ENCODE data around the gene ISCU.

- TF ChIP-seq HDAC6 (IDR thresholded peaks at IDR 0.05; ENCODE audit: low read depth, low read length) (no peak), KDM1A (IDR thresholded peaks at IDR 0.05) (no peak), YY1 (IDR thresholded peaks at IDR 0.05; ENCODE audit: borderline replicate concordance in 1 of 3, control insufficient read depth in 1 of 3, extremely low read depth in 1 of 3, insufficient read depth in 3 of 3, insufficient read length in 1 of 3, insufficient replicate concordance in 2 of 3, low read depth in 1 of 3, low read length in 2 of 3) (no peak), ZNF444 (CRISPR knock-in tag; IDR thresholded peaks at IDR 0.05) (no peak), KAT7 (CRISPR knock-in tag; IDR thresholded peaks at IDR 0.05; ENCODE audit: borderline replicate concordance) (no peak), POLR2A (conservative IDR thresholded peaks at IDR 0.05) (no peak), POLR3G (IDR thresholded peaks at IDR 0.05; ENCODE audit: extremely low read depth, insufficient read length, insufficient replicate concordance) (no peak), PREB (CRISPR knock-in tag; IDR thresholded peaks at IDR 0.05) (no peak), NFIC (IDR thresholded peaks at IDR 0.05) (no peak), ZNF212 (CRISPR knock-in tag; IDR thresholded peaks at IDR 0.05) (no peak), ZNF274 (IDR thresholded peaks at IDR 0.05; ENCODE audit: borderline replicate concordance, low read depth, low read length) (no peak), IRF2 (CRISPR knock-in tag; IDR thresholded peaks at IDR 0.05) (no peak), FOXK2 (conservative IDR thresholded peaks at IDR 0.05 in 1 of 2, IDR thresholded peaks at IDR 0.05 in 1 of 2; ENCODE audit: low read depth in 2 of 2) (no peak), ZNF239 (CRISPR knock-in tag; IDR thresholded peaks at IDR 0.05) (no peak)
Observed at GRCh38 chr12:108525681-108526080, 36.7 kb upstream of the ISCU start.
